ENCODE measurements around the gene GABRB2.

DNA sequence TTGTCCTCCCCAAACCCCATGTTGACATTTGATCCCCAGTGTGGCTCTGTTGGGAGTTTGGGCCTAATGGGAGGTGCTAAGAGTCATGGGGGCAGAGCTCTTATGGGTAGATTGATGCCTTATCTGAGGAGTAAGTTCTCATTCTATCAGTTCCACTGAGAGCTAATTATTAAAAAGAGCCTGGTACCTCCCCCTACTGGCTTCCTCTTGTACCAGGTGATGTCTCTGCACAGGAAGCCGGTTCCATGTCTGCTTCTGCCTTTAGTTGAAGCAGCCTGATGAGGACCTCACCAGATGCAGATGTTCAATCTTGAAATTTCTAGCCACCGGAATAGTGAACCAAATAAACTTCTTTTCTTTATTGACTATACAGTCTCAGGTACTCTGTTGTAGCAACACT, 10.8 kb downstream of the GABRB2 start:
- TF ChIP-seq, protein P1, sequence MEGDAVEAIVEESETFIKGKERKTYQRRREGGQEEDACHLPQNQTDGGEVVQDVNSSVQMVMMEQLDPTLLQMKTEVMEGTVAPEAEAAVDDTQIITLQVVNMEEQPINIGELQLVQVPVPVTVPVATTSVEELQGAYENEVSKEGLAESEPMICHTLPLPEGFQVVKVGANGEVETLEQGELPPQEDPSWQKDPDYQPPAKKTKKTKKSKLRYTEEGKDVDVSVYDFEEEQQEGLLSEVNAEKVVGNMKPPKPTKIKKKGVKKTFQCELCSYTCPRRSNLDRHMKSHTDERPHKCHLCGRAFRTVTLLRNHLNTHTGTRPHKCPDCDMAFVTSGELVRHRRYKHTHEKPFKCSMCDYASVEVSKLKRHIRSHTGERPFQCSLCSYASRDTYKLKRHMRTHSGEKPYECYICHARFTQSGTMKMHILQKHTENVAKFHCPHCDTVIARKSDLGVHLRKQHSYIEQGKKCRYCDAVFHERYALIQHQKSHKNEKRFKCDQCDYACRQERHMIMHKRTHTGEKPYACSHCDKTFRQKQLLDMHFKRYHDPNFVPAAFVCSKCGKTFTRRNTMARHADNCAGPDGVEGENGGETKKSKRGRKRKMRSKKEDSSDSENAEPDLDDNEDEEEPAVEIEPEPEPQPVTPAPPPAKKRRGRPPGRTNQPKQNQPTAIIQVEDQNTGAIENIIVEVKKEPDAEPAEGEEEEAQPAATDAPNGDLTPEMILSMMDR (IDR thresholded peaks at IDR 0.05; ENCODE audit: low read depth, low read length, missing input control), result no peak
- TF ChIP-seq ATF3 (IDR thresholded peaks at IDR 0.05), result no peak
- TF ChIP-seq RXRA (IDR thresholded peaks at IDR 0.05), result no peak
- TF ChIP-seq SP1 (IDR thresholded peaks at IDR 0.05), result no peak
- TF ChIP-seq, protein P2, sequence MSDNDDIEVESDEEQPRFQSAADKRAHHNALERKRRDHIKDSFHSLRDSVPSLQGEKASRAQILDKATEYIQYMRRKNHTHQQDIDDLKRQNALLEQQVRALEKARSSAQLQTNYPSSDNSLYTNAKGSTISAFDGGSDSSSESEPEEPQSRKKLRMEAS (IDR thresholded peaks at IDR 0.05), result no peak
- TF ChIP-seq JUND (IDR thresholded peaks at IDR 0.05), result no peak
- TF ChIP-seq TAF1 (conservative IDR thresholded peaks at IDR 0.05), result no peak
- TF ChIP-seq, protein P3, sequence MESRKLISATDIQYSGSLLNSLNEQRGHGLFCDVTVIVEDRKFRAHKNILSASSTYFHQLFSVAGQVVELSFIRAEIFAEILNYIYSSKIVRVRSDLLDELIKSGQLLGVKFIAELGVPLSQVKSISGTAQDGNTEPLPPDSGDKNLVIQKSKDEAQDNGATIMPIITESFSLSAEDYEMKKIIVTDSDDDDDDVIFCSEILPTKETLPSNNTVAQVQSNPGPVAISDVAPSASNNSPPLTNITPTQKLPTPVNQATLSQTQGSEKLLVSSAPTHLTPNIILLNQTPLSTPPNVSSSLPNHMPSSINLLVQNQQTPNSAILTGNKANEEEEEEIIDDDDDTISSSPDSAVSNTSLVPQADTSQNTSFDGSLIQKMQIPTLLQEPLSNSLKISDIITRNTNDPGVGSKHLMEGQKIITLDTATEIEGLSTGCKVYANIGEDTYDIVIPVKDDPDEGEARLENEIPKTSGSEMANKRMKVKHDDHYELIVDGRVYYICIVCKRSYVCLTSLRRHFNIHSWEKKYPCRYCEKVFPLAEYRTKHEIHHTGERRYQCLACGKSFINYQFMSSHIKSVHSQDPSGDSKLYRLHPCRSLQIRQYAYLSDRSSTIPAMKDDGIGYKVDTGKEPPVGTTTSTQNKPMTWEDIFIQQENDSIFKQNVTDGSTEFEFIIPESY (IDR thresholded peaks at IDR 0.05), result no peak

Measured in liver (tissue), 3 donors.